Mucosa of rectum (tissue), 2 donors: ENCODE results near the gene TYMS.

Source experiments
- H3K27ac ChIP-seq, 2 donors: one replicate each; pipeline ENCODE4 v1.7.0; 2013; ENCODE audit warnings: inconsistent platforms in 2 of 2, low read depth in 2 of 2, low read length in 2 of 2
- H3K27me3 ChIP-seq, 2 donors: one replicate each; pipeline ENCODE4 v1.7.0; 2013; ENCODE audit warnings: low read length in 2 of 2; ENCODE audit not compliant: control insufficient read depth in 2 of 2, insufficient read depth in 2 of 2
- H3K36me3 ChIP-seq, 2 donors: one replicate each; pipeline ENCODE4 v1.7.0; 2013; ENCODE audit warnings: low read length in 2 of 2; ENCODE audit not compliant: control insufficient read depth in 2 of 2, insufficient read depth in 2 of 2
- H3K4me1 ChIP-seq, 2 donors: one replicate each; pipeline ENCODE4 v1.7.0; 2013; ENCODE audit warnings: low read length in 2 of 2, mild to moderate bottlenecking in 1 of 2; ENCODE audit not compliant: control insufficient read depth in 2 of 2, insufficient read depth in 2 of 2
- H3K4me3 ChIP-seq, 2 donors: one replicate each; pipeline ENCODE4 v1.7.0; 2013; ENCODE audit warnings: low read length in 2 of 2
- H3K9ac ChIP-seq, 2 donors: one replicate each; pipeline ENCODE4 v1.7.0; 2013; ENCODE audit warnings: low read length in 2 of 2, low read depth in 1 of 2, mild to moderate bottlenecking in 1 of 2
- H3K9me3 ChIP-seq, 2 donors: one replicate each; pipeline ENCODE4 v1.7.0; 2013; ENCODE audit warnings: low read length in 2 of 2; ENCODE audit not compliant: control insufficient read depth in 2 of 2
- donor health status: healthy.
- donor health status: Normal muscosa, but diverticular disease.

The TYMS gene

GRCh38 chr18:683531-683930, 26.1 kb downstream of the TYMS start:
- no peak overlapping the region for H3K27ac ChIP-seq

GRCh38 chr18:685438-685837, 28.0 kb downstream of the TYMS start:
- Histone ChIP-seq H3K9ac (no peak overlapping the region), H3K36me3 (peaks cover 22 to 34% of the 10 kb centered on the region in 2 donors), H3K27me3 (no peaks in the 10 kb centered on the region), H3K9me3 (no peaks in the 10 kb centered on the region), H3K4me3 (no peak overlapping the region), H3K27ac (no peak overlapping the region), H3K4me1 (no peaks in the 10 kb centered on the region)

More at GRCh38 chr18:683531-683930, 26.1 kb downstream of the TYMS start:
- no peaks in the 10 kb centered on the region for H3K9me3 ChIP-seq
- no peaks in the 10 kb centered on the region for H3K27me3 ChIP-seq
- peaks cover 30 to 32% of the 10 kb centered on the region in 2 donors for H3K36me3 ChIP-seq
- H3K4me3 ChIP-seq: no peak overlapping the region
- H3K4me1 ChIP-seq: no peaks in the 10 kb centered on the region
- no peak overlapping the region for H3K9ac ChIP-seq

- Histone ChIP-seq H3K9me3 (no peaks in the 10 kb centered on the region), H3K9ac (no peak overlapping the region), H3K27ac (no peak overlapping the region), H3K36me3 (peaks cover 16 to 30% of the 10 kb centered on the region in 2 donors), H3K4me1 (no peaks in the 10 kb centered on the region), H3K27me3 (no peaks in the 10 kb centered on the region), H3K4me3 (no peak overlapping the region)
Measured at GRCh38 chr18:686339-687111, 29.1 kb downstream of the TYMS start.

GRCh38 chr18:688323-688722, 30.9 kb downstream of the TYMS start:
- Histone ChIP-seq H3K36me3 (peaks cover 12 to 30% of the 10 kb centered on the region in 2 donors), H3K9ac (no peak overlapping the region), H3K4me1 (no peaks in the 10 kb centered on the region), H3K9me3 (no peaks in the 10 kb centered on the region), H3K27ac (no peak overlapping the region), H3K27me3 (no peaks in the 10 kb centered on the region), H3K4me3 (no peak overlapping the region)

- H3K4me1 ChIP-seq: no peaks in the 10 kb centered on the region
- no peaks in the 10 kb centered on the region for H3K9me3 ChIP-seq
- H3K36me3 ChIP-seq: peaks cover 11 to 15% of the 10 kb centered on the region in 2 donors
- H3K27ac ChIP-seq: no peak overlapping the region
- H3K9ac ChIP-seq: no peak overlapping the region
- H3K27me3 ChIP-seq: no peaks in the 10 kb centered on the region
- no peak overlapping the region for H3K4me3 ChIP-seq
Measured at GRCh38 chr18:692824-693223, 35.4 kb downstream of the TYMS start.

- no peaks in the 10 kb centered on the region for H3K27me3 ChIP-seq
- H3K4me3 ChIP-seq: no peak overlapping the region
- no peak overlapping the region for H3K27ac ChIP-seq
- no peaks in the 10 kb centered on the region for H3K4me1 ChIP-seq
- peaks cover 8 to 15% of the 10 kb centered on the region in 2 donors for H3K36me3 ChIP-seq
- no peak overlapping the region for H3K9ac ChIP-seq
- no peaks in the 10 kb centered on the region for H3K9me3 ChIP-seq
Measured at GRCh38 chr18:693466-694187, 36.2 kb downstream of the TYMS start.

- no peak overlapping the region for H3K27ac ChIP-seq
- H3K4me1 ChIP-seq: no peaks in the 10 kb centered on the region
- no peaks in the 10 kb centered on the region for H3K27me3 ChIP-seq
- peaks cover 8 to 12% of the 10 kb centered on the region in 2 donors for H3K36me3 ChIP-seq
- H3K9ac ChIP-seq: no peak overlapping the region
- H3K4me3 ChIP-seq: no peak overlapping the region
- no peaks in the 10 kb centered on the region for H3K9me3 ChIP-seq
Measured at GRCh38 chr18:697012-697411, 39.6 kb downstream of the TYMS start.

GRCh38 chr18:697800-698199, 40.3 kb downstream of the TYMS start:
- no peaks in the 10 kb centered on the region for H3K27me3 ChIP-seq
- no peak overlapping the region for H3K4me3 ChIP-seq
- no peaks in the 10 kb centered on the region for H3K4me1 ChIP-seq
- peaks cover 4 to 9% of the 10 kb centered on the region in 2 donors for H3K36me3 ChIP-seq
- H3K9ac ChIP-seq: no peak overlapping the region
- H3K27ac ChIP-seq: no peak overlapping the region
- H3K9me3 ChIP-seq: no peaks in the 10 kb centered on the region

- Histone ChIP-seq H3K27ac (no peak overlapping the region), H3K9me3 (no peaks in the 10 kb centered on the region)
Measured at GRCh38 chr18:703213-703967, 45.9 kb downstream of the TYMS start.

GRCh38 chr18:706405-706804, 49.0 kb downstream of the TYMS start:
- H3K27ac ChIP-seq: no peak overlapping the region
- H3K9me3 ChIP-seq: no peaks in the 10 kb centered on the region
- peaks cover 0 to 3% of the 10 kb centered on the region in 2 donors for H3K4me1 ChIP-seq
- no peaks in the 10 kb centered on the region for H3K27me3 ChIP-seq
- no peak overlapping the region for H3K9ac ChIP-seq
- no peak overlapping the region for H3K4me3 ChIP-seq
- peaks cover 0 to 21% of the 10 kb centered on the region in 2 donors for H3K36me3 ChIP-seq

More at GRCh38 chr18:703213-703967, 45.9 kb downstream of the TYMS start:
- Histone ChIP-seq H3K4me1 (no peaks in the 10 kb centered on the region), H3K36me3 (peaks cover 4 to 21% of the 10 kb centered on the region in 2 donors), H3K9ac (no peak overlapping the region), H3K4me3 (no peak overlapping the region), H3K27me3 (no peaks in the 10 kb centered on the region)
